HG03342 (cell line): ENCODE data around the gene TSPAN17.

ENCODE experiments used
- ATAC-seq: cut with Tn5 transposase; IDR thresholded peaks from one replicate; pipeline ENCODE4 v1.9.1; 2021; ENCODE audit warnings: mild to moderate bottlenecking, moderate library complexity; ENCODE audit not compliant: unreplicated experiment

The TSPAN17 gene

GRCh38 chr5:176620333-176620981, 26.8 kb upstream of the TSPAN17 start:
- ATAC-seq, result no peak

GRCh38 chr5:176621661-176622079, 25.6 kb upstream of the TSPAN17 start:
- ATAC-seq, result no peak

- ATAC-seq, result no peak
Observed at GRCh38 chr5:176624142-176624541, 23.1 kb upstream of the TSPAN17 start.

- ATAC-seq, result no peak
Observed at GRCh38 chr5:176624938-176625337, 22.3 kb upstream of the TSPAN17 start.

GRCh38 chr5:176625512-176625911, 21.8 kb upstream of the TSPAN17 start:
- no peak for ATAC-seq

GRCh38 chr5:176625966-176626875, 21.1 kb upstream of the TSPAN17 start:
- ATAC-seq, result no peak

GRCh38 chr5:176626876-176627236, 20.4 kb upstream of the TSPAN17 start:
- no peak for ATAC-seq

GRCh38 chr5:176627582-176627981, 19.7 kb upstream of the TSPAN17 start:
- no peak for ATAC-seq

GRCh38 chr5:176628406-176629228, 18.7 kb upstream of the TSPAN17 start:
- ATAC-seq, result no peak

- no peak for ATAC-seq
Observed at GRCh38 chr5:176629317-176629852, 17.9 kb upstream of the TSPAN17 start.

GRCh38 chr5:176629853-176630680, 17.2 kb upstream of the TSPAN17 start, which contains the start of the genes EIF4E1B and SNCB:
EIF4E1B (plus strand) TSS chr5:176630675; CDS start chr5:176642788, 12,113 bp downstream.
SNCB (minus strand) TSS chr5:176630534; CDS start chr5:176629654, 880 bp downstream.
- ATAC-seq, result no peak

GRCh38 chr5:176630681-176631222, 16.5 kb upstream of the TSPAN17 start:
- ATAC-seq, result no peak

GRCh38 chr5:176631383-176632200, 15.7 kb upstream of the TSPAN17 start:
- no peak for ATAC-seq

- ATAC-seq, result no peak
Observed at GRCh38 chr5:176632745-176633144, 14.5 kb upstream of the TSPAN17 start.

GRCh38 chr5:176633598-176633997, 13.7 kb upstream of the TSPAN17 start:
- no peak for ATAC-seq

- ATAC-seq, result no peak
Observed at GRCh38 chr5:176636426-176636825, 10.9 kb upstream of the TSPAN17 start.

- no peak for ATAC-seq
Observed at GRCh38 chr5:176637556-176637955, 9.7 kb upstream of the TSPAN17 start.

GRCh38 chr5:176638437-176638836, 8.8 kb upstream of the TSPAN17 start:
- ATAC-seq, result no peak

- no peak for ATAC-seq
Observed at GRCh38 chr5:176639208-176639607, 8.1 kb upstream of the TSPAN17 start.
